OCI-LY7 (cell line): ENCODE data around the gene MTCH2.

ENCODE experiments used
- CTCF ChIP-seq: fragments of 200-600 bp; sonication (generic); conservative IDR thresholded peaks from 2 replicates; pipeline ENCODE4 v1.5.1; 2014; ENCODE audit warnings: mild to moderate bottlenecking, antibody characterized with exemption, low read length, moderate library complexity, mixed read lengths
- EZH2phosphoT487 ChIP-seq: fragments of 200-600 bp; sonication (generic); IDR thresholded peaks from 2 replicates; pipeline ENCODE4 v1.6.1; 2018; ENCODE audit warnings: low read depth, borderline replicate concordance, mild to moderate bottlenecking, mixed run types, antibody characterized with exemption, low read length, moderate library complexity, mixed read lengths

- TF ChIP-seq CTCF: no peak
- no peak for TF ChIP-seq EZH2phosphoT487
These were observed 39.1 kb downstream of the MTCH2 start for GRCh38 chr11:47603295-47603694.
